GM21723 (cell line): ENCODE measurements around the gene IMPDH2.
A peak's percentile ranks its signal among the peaks of the same experiment; 100 is the strongest.

Source experiments
- ATAC-seq: cut with Tn5 transposase; IDR thresholded peaks from one replicate; pipeline ENCODE4 v1.9.1; 2021; ENCODE audit warnings: mild to moderate bottlenecking, moderate library complexity; ENCODE audit not compliant: unreplicated experiment

The IMPDH2 gene

GRCh38 chr3:49028673-49029562, at the start of gene IMPDH2:
Gene IMPDH2, minus strand, starts transcription at chr3:49029398. Its CDS starts 48 bp downstream, at chr3:49029350.
- ATAC-seq, result peak; percentile 86

GRCh38 chr3:49076646-49077045, 47.4 kb upstream of the IMPDH2 start:
- no peak for ATAC-seq

- no peak for ATAC-seq
Measured at GRCh38 chr3:49076116-49076515, 46.9 kb upstream of the IMPDH2 start.

- no peak for ATAC-seq
Measured at GRCh38 chr3:49058011-49058410, 28.8 kb upstream of the IMPDH2 start.

- no peak for ATAC-seq
Measured at GRCh38 chr3:49057268-49057667, 28.1 kb upstream of the IMPDH2 start.

- no peak for ATAC-seq
Measured at GRCh38 chr3:49054344-49054862, 25.2 kb upstream of the IMPDH2 start.

- no peak for ATAC-seq
Measured at GRCh38 chr3:49053543-49053942, 24.3 kb upstream of the IMPDH2 start.

- no peak for ATAC-seq
Measured at GRCh38 chr3:49035281-49035680, 6.1 kb upstream of the IMPDH2 start.

- no peak for ATAC-seq
Measured at GRCh38 chr3:49034650-49035049, 5.5 kb upstream of the IMPDH2 start.

- no peak for ATAC-seq
Measured at GRCh38 chr3:49032646-49033304, 3.6 kb upstream of the IMPDH2 start.

- ATAC-seq, result no peak
Measured at GRCh38 chr3:49030321-49030720, 1.1 kb upstream of the IMPDH2 start.

- ATAC-seq, result no peak
Measured at GRCh38 chr3:49029563-49029884, 326 bp upstream of the IMPDH2 start.

- ATAC-seq, result no peak
Measured at GRCh38 chr3:49028298-49028672, 913 bp downstream of the IMPDH2 start.

GRCh38 chr3:49027634-49028033, 1.6 kb downstream of the IMPDH2 start:
- ATAC-seq, result no peak

- no peak for ATAC-seq
Measured at GRCh38 chr3:49026536-49026935, 2.7 kb downstream of the IMPDH2 start.

- no peak for ATAC-seq
Measured at GRCh38 chr3:49025793-49026520, 3.2 kb downstream of the IMPDH2 start.

- no peak for ATAC-seq
Measured at GRCh38 chr3:49025005-49025792, 4.0 kb downstream of the IMPDH2 start.

GRCh38 chr3:49024449-49024848, 4.7 kb downstream of the IMPDH2 start:
- ATAC-seq, result no peak

- no peak for ATAC-seq
Measured at GRCh38 chr3:49023775-49024174, 5.4 kb downstream of the IMPDH2 start.

- no peak for ATAC-seq
Measured at GRCh38 chr3:49022688-49023171, 6.5 kb downstream of the IMPDH2 start.
